GM06990 (cell line): ENCODE measurements around the gene ARL14EPL.
A peak's percentile ranks its signal among the peaks of the same experiment; 100 is the strongest.

Source experiments
- DNase-seq: peaks from one replicate; pipeline ENCODE4 v3.0.0-alpha.2; 2011; ENCODE audit not compliant: insufficient read length; ENCODE audit errors: extremely low read depth
- H3K27me3 ChIP-seq: replicated peaks from 2 replicates; pipeline ENCODE4 v1.6.0; 2011; ENCODE audit warnings: low read length; ENCODE audit not compliant: control insufficient read depth, insufficient read depth
- H3K36me3 ChIP-seq: 2 replicates; pipeline ENCODE4 v1.5.1; 2011; ENCODE audit warnings: low read length; ENCODE audit not compliant: control insufficient read depth, insufficient read depth
- H3K4me3 ChIP-seq: replicated peaks from 2 replicates; pipeline ENCODE4 v1.5.1; 2011; ENCODE audit warnings: low read depth, mild to moderate bottlenecking, control low read depth, low read length
- CTCF ChIP-seq: IDR thresholded peaks from 2 replicates; pipeline ENCODE4 v1.5.1; 2011; ENCODE audit warnings: low read length, control low read depth, mild to moderate bottlenecking, inconsistent platforms; ENCODE audit not compliant: insufficient read depth, poor library complexity, severe bottlenecking

Gene ARL14EPL

GRCh38 chr5:116032094-116032517 is at the start of gene ARL14EPL:
Gene ARL14EPL (plus strand): TSS chr5:116032472. CDS start chr5:116051466, 18,994 bp downstream.
- peak; percentile 41 for TF ChIP-seq CTCF
- DNase-seq: peak; percentile 15
- Histone ChIP-seq H3K4me3 (no peak within 1 kb of the TSS), H3K27me3 (no peaks in the 10 kb centered on the region), H3K36me3 (no peaks in the 10 kb centered on the region)

- H3K36me3 ChIP-seq: no peaks in the 10 kb centered on the region
- TF ChIP-seq CTCF: no peak
- H3K4me3 ChIP-seq: no peak overlapping the region
- H3K27me3 ChIP-seq: no peaks in the 10 kb centered on the region
- no peak for DNase-seq
These were observed 48.8 kb upstream of the ARL14EPL start for GRCh38 chr5:115983519-115983918.

- no peak for TF ChIP-seq CTCF
- no peak overlapping the region for H3K4me3 ChIP-seq
- no peaks in the 10 kb centered on the region for H3K36me3 ChIP-seq
- DNase-seq: no peak
- no peaks in the 10 kb centered on the region for H3K27me3 ChIP-seq
These were observed 46.2 kb upstream of the ARL14EPL start for GRCh38 chr5:115985802-115986757.

GRCh38 chr5:115988002-115988401 is 44.3 kb upstream of the ARL14EPL start:
- H3K4me3 ChIP-seq: no peak overlapping the region
- no peaks in the 10 kb centered on the region for H3K27me3 ChIP-seq
- no peaks in the 10 kb centered on the region for H3K36me3 ChIP-seq
- DNase-seq: no peak
- TF ChIP-seq CTCF: no peak

GRCh38 chr5:115992848-115993350 is 39.4 kb upstream of the ARL14EPL start:
- DNase-seq: no peak
- TF ChIP-seq CTCF: no peak
- H3K4me3 ChIP-seq: no peak overlapping the region

More at GRCh38 chr5:115992848-115993350, 39.4 kb upstream of the ARL14EPL start:
- no peaks in the 10 kb centered on the region for H3K36me3 ChIP-seq
- H3K27me3 ChIP-seq: no peaks in the 10 kb centered on the region
